Measurements from ENCODE around the gene EDDM13.
A peak's percentile ranks its signal among the peaks of the same experiment; 100 is the strongest.

Gene EDDM13, protein sequence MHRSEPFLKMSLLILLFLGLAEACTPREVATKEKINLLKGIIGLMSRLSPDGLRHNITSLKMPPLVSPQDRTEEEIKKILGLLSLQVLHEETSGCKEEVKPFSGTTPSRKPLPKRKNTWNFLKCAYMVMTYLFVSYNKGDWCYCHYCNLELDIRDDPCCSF

DNA sequence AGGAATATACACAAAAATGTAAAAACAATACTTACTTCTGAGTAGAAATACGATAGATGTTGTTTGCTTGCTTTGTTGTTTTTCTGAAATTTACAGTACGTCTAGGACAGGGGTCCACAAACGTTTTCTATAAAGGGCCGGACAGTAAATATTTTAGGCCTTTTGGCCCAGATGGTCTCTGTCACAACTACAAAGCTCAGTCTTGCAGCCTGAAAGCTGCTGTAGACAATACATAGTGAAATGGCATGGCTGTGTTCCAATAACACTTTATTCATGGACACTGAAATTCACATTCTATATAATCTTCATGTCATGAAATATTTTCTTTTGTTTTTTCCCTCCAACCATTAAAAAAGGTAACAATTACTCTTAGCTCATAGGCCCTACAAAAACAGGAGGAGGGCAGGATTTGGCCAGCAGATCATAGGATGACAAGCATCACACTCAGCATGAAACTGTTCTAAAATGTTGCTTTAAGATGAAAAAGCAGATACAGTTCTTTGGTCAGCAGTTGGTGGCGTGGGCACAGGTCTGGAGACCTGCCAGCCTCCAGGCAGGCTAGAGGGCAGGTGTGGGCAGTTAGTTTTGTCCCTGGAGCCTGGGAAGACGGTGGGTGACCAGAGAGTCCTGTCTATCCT is at the start of gene EDDM13:
Gene EDDM13, plus strand, starts transcription at position 588 of the 638 bp plus-strand sequence. CDS start 87 bp downstream, outside the sequence.
- TF ChIP-seq, protein P1, sequence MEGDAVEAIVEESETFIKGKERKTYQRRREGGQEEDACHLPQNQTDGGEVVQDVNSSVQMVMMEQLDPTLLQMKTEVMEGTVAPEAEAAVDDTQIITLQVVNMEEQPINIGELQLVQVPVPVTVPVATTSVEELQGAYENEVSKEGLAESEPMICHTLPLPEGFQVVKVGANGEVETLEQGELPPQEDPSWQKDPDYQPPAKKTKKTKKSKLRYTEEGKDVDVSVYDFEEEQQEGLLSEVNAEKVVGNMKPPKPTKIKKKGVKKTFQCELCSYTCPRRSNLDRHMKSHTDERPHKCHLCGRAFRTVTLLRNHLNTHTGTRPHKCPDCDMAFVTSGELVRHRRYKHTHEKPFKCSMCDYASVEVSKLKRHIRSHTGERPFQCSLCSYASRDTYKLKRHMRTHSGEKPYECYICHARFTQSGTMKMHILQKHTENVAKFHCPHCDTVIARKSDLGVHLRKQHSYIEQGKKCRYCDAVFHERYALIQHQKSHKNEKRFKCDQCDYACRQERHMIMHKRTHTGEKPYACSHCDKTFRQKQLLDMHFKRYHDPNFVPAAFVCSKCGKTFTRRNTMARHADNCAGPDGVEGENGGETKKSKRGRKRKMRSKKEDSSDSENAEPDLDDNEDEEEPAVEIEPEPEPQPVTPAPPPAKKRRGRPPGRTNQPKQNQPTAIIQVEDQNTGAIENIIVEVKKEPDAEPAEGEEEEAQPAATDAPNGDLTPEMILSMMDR (IDR thresholded peaks at IDR 0.05): no peak

DNA sequence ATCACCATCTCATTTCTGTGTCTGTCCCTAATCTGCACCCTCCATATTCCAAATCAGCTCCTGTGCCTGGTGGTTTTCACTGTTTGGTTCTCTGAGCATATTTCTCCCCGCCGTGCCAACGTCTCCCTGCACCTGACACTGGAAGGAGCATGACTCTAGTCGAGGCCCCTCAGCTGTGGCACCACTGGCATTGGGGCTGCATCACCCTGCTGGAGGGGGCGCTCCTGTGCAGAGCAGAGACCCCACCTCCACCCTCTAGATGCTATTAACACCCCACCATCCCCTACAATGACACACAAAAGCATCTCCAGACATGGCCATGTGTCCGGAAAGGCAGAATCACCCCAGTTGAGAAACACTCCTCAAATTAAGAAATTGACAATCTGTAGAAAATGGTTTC is 49.6 kb upstream of the EDDM13 start:
- TF ChIP-seq, protein P1 (IDR thresholded peaks at IDR 0.05): no peak

DNA sequence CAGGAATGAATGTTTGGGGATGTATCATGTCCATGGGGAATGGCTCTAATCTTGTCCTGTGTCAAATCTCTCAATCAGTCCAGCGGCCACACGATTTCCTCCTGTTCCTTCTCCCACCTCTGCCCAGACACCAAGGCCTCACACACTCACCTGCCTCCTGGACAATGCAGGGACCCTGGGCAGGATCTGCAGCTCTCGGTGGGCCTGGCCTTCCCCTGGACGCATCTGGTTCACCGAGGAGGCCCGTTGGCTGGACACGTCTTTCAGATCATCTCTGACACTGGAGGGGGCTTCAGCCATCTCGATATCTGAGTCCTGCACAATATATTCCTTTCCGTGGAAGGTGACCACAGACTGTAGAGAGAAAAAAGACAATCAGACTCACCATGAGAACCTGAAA is 49.1 kb upstream of the EDDM13 start:
- TF ChIP-seq, protein P1 (IDR thresholded peaks at IDR 0.05): no peak

DNA sequence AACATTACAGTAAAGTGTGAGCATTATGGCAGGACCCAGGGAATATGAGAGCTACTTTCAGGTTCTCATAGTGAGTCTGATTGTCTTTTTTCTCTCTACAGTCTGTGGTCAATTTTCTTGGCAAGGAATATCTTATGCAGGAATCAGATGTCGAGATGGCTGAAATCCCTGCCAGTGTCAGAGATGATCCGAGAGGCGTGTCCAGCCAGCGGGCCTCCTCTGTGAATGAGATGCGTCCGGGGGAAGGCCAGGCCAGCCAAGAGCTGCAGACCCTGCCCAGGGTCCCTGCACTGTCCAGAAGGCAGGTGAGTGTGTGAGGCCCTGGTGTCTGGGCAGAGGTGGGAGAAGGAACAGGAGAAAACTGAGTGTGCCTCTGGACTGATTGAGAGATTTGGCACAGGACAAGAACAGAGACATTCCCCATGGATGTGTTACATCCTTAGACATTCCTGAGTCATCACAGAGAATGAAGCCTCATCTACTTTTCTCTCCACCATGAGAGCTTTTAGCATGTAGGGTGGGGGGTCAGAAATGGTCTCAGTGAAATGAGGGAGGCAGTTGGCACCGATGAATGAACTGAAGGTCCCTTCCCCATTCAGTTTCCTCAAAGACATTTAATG is 27.3 kb upstream of the EDDM13 start:
- TF ChIP-seq, protein P1 (IDR thresholded peaks at IDR 0.05): no peak

DNA sequence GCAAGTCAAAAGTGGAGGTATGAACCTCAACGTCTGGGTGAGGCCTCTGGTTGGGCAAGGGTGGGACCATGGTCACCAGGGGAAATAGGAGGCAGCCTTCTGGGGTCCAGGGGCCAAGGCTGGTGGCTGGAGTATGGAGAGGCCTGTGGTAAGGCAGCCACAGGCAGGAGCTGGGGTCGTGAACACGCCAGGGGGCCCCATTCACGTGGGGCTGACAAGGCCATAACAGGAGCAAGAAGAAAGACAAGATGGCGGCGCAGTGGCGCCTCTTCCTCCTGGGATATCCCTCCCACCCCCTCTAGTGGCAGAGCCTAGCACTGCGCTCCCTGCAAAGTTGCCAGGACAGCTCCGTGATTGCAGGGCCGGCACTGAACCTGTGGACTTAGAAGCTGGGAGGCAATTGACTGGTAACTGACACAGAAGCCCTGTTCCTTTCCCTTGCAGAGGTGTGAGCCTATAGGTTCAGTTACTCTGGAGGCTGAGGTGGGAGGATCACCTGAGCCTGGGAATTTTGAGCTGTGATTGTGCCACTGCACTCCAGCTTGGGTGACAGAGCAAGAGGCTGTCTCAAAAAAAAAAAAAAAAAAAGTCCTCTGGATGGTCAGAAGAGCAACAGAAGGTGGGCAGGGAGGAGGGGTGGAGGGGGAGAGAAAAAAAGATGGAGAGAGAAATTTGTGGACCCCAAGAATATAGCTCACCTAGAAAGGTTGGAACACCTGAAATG is 19.7 kb upstream of the EDDM13 start:
- TF ChIP-seq, protein P1 (IDR thresholded peaks at IDR 0.05): peak; percentile 79

DNA sequence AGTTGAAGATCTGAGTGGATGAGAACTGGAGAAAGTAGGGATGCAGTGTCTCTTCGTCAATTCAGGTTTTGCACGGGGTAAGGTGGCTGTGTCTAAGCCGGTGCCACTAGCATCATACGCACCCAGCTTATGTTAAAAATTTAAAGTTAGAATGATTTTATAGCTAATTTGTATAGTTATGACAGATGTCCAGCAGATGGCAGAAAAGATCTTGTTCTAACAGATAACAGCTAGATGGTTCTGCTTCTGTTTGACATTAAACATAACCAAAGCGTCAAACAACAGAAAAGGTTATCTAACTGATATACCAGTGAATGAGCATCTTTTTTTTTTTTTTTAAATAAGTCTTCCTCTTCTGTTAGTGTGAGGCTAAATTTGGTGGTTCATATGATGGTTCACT is 18.8 kb upstream of the EDDM13 start:
- TF ChIP-seq, protein P1 (IDR thresholded peaks at IDR 0.05): peak; percentile 41

DNA sequence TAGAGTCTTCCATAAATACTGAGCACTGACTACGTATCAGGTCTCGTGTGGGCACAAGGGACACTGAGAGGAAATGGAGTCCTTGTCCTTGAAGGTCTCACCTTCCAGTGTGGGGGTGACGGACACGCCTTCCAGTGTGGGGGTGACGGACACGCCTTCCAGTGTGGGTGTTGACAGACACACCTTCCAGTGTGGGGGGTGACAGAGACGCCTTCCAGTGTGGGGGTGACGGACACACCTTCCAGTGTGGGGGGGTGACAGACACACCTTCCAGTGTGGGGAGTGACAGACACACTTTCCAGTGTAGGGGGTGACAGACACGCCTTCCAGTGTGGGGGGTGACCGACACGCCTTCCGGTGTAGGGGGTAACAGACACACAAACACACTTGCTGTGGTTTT is 14.3 kb upstream of the EDDM13 start:
- TF ChIP-seq, protein P1 (IDR thresholded peaks at IDR 0.05): no peak

Data from LNCAP (cell line).